Testis (tissue), 2 donors: ENCODE data around the gene HNRNPL.

Experiments
- POLR2A ChIP-seq: fragments of 450-650 bp; IDR thresholded peaks from one replicate; pipeline ENCODE4 v1.6.1; 2017; ENCODE audit warnings: antibody characterized with exemption, mild to moderate bottlenecking, moderate library complexity
- TF ChIP-seq, protein P1 (sequence below), 3 experiments: fragments of 450-650 bp in 2 of 3; fragments of 200-600 bp in 1 of 3; sonication (generic) in 1 of 3; IDR thresholded peaks; one replicate each; pipeline ENCODE4 v1.5.1; 2016 to 2019; ENCODE audit warnings: antibody characterized with exemption in 3 of 3, mild to moderate bottlenecking in 2 of 3, moderate library complexity in 1 of 3

DNA sequence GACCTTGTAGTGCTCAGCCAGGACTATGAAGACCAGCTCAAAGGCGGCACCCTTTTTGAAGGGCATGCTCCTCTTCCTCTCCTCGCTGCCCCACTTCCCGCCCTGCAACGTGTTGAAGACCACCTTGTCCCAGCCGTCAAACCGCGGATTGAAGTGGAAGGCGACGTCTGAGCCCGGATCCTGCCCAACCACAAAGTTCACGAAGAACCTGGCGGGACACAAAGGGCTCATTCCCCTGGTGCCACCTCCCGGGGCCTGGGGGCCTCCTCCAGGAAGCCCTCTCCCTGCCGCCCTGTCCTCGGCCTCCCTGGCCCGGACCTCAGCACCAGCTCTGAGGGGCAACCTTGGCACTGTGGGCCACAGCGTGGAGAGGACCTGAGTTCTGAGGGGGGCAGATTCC, 41.0 kb downstream of the HNRNPL start:
- TF ChIP-seq, protein P1, sequence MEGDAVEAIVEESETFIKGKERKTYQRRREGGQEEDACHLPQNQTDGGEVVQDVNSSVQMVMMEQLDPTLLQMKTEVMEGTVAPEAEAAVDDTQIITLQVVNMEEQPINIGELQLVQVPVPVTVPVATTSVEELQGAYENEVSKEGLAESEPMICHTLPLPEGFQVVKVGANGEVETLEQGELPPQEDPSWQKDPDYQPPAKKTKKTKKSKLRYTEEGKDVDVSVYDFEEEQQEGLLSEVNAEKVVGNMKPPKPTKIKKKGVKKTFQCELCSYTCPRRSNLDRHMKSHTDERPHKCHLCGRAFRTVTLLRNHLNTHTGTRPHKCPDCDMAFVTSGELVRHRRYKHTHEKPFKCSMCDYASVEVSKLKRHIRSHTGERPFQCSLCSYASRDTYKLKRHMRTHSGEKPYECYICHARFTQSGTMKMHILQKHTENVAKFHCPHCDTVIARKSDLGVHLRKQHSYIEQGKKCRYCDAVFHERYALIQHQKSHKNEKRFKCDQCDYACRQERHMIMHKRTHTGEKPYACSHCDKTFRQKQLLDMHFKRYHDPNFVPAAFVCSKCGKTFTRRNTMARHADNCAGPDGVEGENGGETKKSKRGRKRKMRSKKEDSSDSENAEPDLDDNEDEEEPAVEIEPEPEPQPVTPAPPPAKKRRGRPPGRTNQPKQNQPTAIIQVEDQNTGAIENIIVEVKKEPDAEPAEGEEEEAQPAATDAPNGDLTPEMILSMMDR (IDR thresholded peaks at IDR 0.05): no peak
- no peak for TF ChIP-seq POLR2A
